Stimulated activated CD8-positive, alpha-beta memory T cell treated with anti-CD3 and anti-CD28 coated beads, Interleukin-12 subunit alpha, Interleukin-12 subunit beta, amount 100 ng/mL, for 4 hours (primary cell): ENCODE data around the gene MYRIP.
"Not testable (repeated sequence)": the region's sequence is repeated elsewhere in the genome, so short reads cannot be mapped to it uniquely, and the experiment has no call there.

Experiments used
- DNase-seq: peaks from one replicate; pipeline ENCODE4 v3.0.0-alpha.2; 2020; ENCODE audit warnings: low read depth

MYRIP gene

DNA sequence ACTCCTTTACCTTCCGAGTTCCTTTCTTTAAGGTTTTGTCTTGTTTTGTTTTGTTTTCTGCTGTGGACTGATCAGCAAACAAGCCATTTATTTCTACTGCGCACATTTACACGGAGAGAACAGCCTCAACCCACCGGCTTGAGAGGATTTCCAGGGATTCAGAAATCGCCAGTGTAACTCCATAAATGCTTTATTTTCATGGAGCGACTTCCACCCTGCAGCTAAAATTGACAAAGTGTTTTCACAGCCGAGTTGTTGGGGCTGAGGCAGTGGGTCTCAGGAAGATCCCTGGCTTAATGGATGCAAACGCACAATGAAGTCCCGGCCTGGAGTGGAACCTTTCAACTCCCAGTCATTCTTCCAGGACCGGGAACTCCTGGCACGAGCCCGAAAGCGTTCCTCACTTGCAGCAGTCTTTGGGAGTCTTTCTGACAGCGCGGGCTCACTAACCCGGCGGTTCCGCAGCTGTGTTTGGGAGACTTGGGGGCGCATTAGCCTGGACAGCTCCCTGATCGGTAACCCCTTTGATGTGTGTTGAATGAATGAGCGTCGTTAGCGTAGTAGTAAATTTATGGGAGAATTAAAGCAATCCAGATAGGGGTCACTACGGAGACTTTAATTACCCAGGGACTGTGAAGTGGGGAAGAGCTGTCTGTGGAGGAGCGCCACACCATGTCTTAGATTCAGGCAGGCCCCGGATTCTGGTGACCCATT, 785 bp upstream of the MYRIP start:
- no peak for DNase-seq

- no peak for DNase-seq
These were observed 686 bp downstream of the MYRIP start for GRCh38 chr3:39809995-39810595.

GRCh38 chr3:39810647-39811161, 1.3 kb downstream of the MYRIP start:
- DNase-seq: no peak

GRCh38 chr3:39811561-39811960, 2.2 kb downstream of the MYRIP start:
- no peak for DNase-seq

DNA sequence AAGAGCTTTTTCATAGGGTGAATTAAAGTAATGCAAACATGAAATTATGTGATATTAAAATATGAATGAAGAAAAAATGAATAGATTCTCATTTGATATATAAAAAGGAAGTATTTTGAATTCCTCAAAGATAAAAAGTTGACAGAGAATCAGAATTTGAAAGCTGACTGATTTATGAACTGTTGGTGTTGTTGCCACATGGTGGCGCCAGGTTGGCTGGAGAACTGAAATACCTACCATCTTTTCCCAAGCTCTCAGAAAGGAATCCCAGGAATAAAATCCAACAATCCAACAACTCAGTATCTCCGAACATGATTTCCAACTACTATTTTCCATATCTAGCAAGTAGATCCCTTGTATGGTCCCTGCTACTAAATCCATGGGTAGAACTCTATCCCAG, 3.1 kb downstream of the MYRIP start:
- DNase-seq: no peak

- DNase-seq: no peak
These were observed 4.6 kb downstream of the MYRIP start for GRCh38 chr3:39814007-39814406.

- no peak for DNase-seq
These were observed 10.5 kb downstream of the MYRIP start for GRCh38 chr3:39819899-39820298.

- not testable (repeated sequence) for DNase-seq
These were observed 24.4 kb downstream of the MYRIP start for GRCh38 chr3:39833764-39834163.

GRCh38 chr3:39839484-39839883, 30.1 kb downstream of the MYRIP start:
- DNase-seq: no peak

GRCh38 chr3:39843440-39843839, 34.0 kb downstream of the MYRIP start:
- no peak for DNase-seq

GRCh38 chr3:39848365-39848764, 39.0 kb downstream of the MYRIP start:
- DNase-seq: no peak

DNA sequence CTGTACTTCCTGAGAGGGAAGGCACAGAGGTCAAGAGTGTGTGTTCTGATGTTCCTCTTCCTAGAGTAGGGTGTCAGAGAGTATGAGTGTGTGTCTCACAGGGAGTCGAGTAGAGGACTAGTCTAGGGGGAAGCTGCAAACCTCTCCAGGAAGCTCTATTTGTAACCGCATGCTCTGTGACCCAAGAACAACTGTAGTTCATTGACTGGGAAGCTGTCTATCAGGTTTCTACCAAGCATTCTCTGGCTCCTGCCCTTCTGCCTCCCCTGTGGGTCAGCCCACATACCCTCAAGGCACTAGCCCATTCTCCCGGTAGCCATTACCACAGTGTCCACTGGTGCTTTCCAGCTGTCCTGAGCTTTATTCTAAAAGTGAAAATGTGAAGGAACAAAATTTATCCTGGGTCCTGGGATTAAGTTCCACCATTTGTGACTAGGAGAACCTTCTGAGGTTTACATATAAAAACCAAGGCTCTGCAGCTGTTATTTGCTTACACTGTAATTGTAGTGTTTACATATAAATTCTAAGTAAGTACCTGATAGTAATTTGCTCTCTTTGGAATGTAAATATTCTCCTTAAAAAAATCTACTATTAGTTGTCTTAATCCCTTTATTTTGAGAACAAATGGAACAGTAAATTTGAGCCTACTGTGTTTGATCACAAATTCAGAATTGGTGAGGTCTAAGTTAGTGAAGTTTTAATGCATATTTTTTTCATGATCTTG, 40.7 kb downstream of the MYRIP start:
- no peak for DNase-seq

- no peak for DNase-seq
These were observed 41.3 kb downstream of the MYRIP start for GRCh38 chr3:39850716-39851032.

DNA sequence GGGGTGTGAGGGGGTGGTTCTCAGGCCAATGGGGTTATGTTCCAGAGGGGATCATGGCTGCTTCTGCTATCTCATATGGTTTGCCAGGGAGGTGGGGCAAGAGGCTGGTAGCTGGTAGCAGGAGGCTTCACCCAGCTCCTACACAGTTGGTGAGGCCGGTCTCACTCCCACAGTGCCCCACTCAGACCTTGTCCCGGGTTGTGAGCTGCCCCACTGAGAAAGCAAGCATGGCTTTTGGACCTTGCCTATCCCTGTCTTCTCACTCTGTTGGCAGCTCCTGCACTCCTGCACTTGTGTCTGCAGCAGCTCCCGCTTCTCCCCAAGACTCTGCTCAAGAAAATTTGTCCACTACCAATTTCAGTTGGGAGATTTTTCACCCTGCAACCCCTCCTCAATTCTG, 46.1 kb downstream of the MYRIP start:
- DNase-seq: no peak

GRCh38 chr3:39869890-39870289, 60.5 kb downstream of the MYRIP start:
- no peak for DNase-seq

DNA sequence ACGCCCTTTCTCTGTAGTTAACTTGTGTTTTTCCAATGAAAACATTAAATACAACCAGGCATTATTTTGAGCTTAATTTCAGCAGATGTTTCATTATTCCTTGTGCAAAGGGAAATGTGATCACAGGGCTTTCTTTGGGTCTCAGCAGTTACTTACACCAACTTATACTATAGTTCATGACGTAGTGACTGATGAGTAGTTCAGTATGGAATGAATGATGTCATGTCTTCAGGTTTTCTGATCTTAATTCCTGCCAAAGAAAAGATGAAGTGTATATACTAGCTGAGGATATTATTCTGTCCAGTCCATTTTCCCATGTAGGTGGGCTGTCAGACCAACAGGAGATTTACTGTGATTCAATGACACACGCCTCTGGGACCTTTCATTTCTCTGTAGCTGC, 61.3 kb downstream of the MYRIP start:
- DNase-seq: no peak

DNA sequence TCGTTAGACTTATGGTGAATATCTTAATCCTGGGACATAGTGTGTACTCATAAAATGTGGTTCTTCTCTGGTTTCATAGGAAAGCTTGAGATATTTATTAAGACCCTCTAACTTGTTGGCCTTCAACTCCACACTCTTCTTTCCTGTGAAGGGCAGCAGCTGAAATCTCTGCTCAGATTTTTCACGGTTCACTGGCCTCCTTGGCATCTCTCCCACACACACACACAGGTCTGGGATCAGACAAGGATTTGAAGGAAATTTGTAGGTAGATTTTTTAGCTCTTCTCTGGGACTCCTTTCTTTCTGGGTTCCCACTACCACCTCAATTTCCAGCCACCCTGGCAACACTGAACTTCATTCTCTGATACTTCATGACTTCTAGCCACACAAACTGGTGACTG, 70.2 kb downstream of the MYRIP start:
- no peak for DNase-seq

DNA sequence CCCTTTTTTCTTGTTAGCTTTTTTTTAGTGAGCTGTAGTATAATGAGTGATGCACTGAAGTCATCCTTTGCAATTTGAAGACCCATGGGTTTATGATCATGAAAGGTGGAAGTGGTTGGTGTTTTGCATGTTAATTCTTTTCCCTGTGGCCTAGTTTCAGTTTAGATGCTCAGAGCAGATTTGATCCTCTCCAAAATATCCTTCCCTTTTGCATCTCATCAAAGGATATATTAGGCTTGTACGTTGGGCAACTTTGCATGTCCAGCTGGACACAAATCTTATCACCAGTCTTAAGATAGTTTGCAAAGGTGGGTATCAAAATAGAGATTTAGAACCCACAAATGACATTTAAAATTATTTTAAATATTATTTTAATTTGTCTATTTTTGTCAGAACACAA, 72.7 kb downstream of the MYRIP start:
- no peak for DNase-seq

GRCh38 chr3:39892068-39892467, 82.7 kb downstream of the MYRIP start:
- DNase-seq: no peak

DNA sequence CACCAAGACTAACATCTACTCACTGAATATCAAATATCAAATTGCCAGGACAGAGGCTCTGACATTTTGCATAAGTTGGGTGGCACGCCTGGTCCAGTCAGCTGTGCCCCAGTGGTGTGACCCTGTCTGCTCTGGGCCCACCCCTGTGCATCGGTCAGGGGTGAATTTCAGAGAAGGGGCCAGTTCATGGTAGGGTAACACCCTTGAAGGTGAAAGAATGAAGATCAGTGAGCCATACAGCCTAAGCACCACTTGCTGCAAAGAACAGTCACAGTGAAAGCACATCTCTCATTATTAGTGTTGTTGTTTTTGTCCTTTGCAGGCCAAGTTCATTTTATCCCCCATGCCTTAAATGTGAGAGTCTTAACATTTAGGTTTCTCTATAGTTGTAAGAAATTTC, 86.8 kb downstream of the MYRIP start:
- DNase-seq: no peak

DNA sequence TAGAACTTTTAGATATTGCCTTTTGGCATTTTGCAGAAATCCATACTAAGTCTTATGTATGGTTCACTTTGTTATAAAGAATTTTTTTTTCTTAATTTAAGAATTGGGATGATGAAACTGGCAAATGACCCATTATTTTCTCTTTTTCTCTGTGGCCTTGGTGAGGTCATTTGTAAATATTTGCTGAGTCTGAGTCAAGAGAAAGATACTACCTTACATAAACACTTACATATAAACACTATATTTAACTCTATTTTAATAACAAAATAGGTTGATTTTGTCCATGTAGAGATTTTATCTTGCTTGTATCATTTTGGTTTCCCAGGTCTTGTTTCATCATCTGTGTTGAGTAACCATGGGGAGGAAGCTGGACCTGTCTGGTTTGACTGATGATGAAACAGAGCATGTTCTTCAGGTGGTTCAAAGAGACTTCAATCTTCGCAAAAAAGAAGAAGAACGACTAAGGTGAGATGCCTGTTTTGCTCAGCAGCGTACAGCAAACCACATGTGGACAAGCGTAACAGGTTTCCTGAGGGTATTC, 91.1 kb downstream of the MYRIP start:
- no peak for DNase-seq

GRCh38 chr3:39903253-39903652, 93.8 kb downstream of the MYRIP start:
- DNase-seq: no peak

- DNase-seq: no peak
These were observed 96.4 kb downstream of the MYRIP start for GRCh38 chr3:39905788-39906187.
